Measurements from ENCODE around the gene CORO7.

DNA sequence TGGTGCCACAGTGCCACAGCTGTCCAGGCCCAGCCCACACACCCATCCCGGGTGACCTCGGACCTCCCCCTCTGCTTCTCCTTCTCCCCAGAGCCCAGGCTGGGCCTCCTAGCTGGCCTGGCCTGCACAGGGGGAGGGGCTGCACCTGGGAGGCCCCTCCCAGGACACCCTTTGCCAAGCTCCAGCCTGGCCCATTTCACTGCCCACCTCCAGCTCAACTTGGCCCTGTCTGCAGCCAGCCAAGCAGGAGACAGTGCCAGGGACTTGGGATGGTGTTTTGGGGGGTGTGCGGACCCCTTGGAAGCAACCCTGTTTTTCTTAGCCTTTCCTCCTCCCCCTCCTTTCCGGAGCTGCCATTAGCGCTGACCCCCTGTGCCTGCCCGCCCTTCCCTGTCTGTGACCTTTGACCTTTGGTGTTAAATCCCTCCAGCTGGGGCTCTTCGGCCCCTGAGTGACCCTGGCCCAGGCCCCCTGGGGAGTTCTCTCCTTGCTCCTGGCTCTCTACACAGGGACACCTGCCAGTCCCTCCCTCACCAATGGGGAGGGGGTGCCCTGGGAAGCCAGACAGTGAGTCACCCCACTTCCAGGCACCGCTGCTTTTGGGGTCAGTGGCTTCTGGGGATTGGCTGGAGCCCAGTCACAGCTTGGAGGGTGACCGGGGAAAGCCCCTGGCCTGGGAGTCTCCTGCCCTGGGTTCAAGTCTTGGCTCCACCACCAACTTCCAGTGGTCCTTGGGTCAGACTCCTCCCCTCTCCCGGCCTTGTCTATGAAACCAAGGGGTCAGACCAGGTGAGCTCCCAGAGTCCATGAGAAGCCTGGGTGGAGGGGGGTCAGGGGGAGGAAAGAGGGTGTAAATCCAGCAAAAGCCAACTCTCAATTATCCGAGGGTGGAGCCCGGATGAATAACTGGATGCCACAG is 98.6 kb downstream of the CORO7 start:
- TF ChIP-seq, protein P1, sequence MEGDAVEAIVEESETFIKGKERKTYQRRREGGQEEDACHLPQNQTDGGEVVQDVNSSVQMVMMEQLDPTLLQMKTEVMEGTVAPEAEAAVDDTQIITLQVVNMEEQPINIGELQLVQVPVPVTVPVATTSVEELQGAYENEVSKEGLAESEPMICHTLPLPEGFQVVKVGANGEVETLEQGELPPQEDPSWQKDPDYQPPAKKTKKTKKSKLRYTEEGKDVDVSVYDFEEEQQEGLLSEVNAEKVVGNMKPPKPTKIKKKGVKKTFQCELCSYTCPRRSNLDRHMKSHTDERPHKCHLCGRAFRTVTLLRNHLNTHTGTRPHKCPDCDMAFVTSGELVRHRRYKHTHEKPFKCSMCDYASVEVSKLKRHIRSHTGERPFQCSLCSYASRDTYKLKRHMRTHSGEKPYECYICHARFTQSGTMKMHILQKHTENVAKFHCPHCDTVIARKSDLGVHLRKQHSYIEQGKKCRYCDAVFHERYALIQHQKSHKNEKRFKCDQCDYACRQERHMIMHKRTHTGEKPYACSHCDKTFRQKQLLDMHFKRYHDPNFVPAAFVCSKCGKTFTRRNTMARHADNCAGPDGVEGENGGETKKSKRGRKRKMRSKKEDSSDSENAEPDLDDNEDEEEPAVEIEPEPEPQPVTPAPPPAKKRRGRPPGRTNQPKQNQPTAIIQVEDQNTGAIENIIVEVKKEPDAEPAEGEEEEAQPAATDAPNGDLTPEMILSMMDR (IDR thresholded peaks at IDR 0.05; ENCODE audit: low read depth, low read length): no peak
- no peak for TF ChIP-seq EZH2phosphoT487 (IDR thresholded peaks at IDR 0.05; ENCODE audit: low read depth)

Measured in OCI-LY3 (cell line).